T-cell (primary cell): Measurements from ENCODE around the gene LRRC34. TPM values are rescaled to one million over a fixed set of nuclear protein-coding genes. Genes with fewer than 3 reads are reported as not detected.

Source experiments
- ATAC-seq, 4 experiments: fragments of 200-7000 bp in 3 of 4; fragments of 150-1000 bp in 1 of 4; cut with Tn5 transposase; replicated peaks in 1 of 4; 1 replicate in 3 of 4; 2 replicates in 1 of 4; pipeline ENCODE4 v1.10.0; 2021; ENCODE audit warnings: moderate library complexity in 3 of 4, mild to moderate bottlenecking in 2 of 4, moderate number of reproducible peaks in 1 of 4
- CTCF ChIA-PET, 2 donors: fragments of 300-600 bp; sonication (Branson Sonifier 250); formaldehyde crosslinking; loops; one replicate each; lab custom pipeline; 2022; ENCODE audit warnings: antibody characterized with exemption in 2 of 2; lab: Charles Lee
- POLR2A ChIA-PET, 2 donors: fragments of 300-600 bp; sonication (Branson Sonifier 250); formaldehyde crosslinking; loops; one replicate each; lab custom pipeline; 2022; ENCODE audit warnings: antibody characterized with exemption in 2 of 2; lab: Charles Lee
- DNase-seq, 35 experiments: peaks; one replicate each; pipeline versions ENCODE4 v3.0.0 to v3.0.0-alpha.2; 2013 to 2023
- H3K27ac ChIP-seq: one replicate; pipeline ENCODE4 v1.5.1; 2013; ENCODE audit warnings: low read length
- H3K27me3 ChIP-seq, 2 experiments: replicated peaks in 1 of 2; 1 replicate in 1 of 2; 2 replicates in 1 of 2; pipeline versions ENCODE4 v1.6.1 to v1.7.0; 2013; ENCODE audit warnings: low read length in 1 of 2, mixed read lengths in 1 of 2; ENCODE audit not compliant: control insufficient read depth in 2 of 2, insufficient read depth in 2 of 2; ENCODE audit errors: extremely low read depth in 1 of 2
- H3K36me3 ChIP-seq, 2 donors: 1 replicate in 1 of 2; 2 replicates in 1 of 2; pipeline versions ENCODE4 v1.6.1 to v1.7.0; 2013; ENCODE audit warnings: low read length in 1 of 2; ENCODE audit not compliant: control insufficient read depth in 2 of 2, insufficient read depth in 1 of 2; ENCODE audit errors: extremely low read depth in 1 of 2
- H3K4me1 ChIP-seq, 2 experiments: 1 replicate in 1 of 2; 2 replicates in 1 of 2; pipeline versions ENCODE4 v1.6.1 to v1.7.0; 2013; ENCODE audit warnings: low read length in 2 of 2, mixed read lengths in 1 of 2; ENCODE audit not compliant: insufficient read depth in 2 of 2, control insufficient read depth in 1 of 2; ENCODE audit errors: extremely low read depth in 1 of 2
- H3K4me3 ChIP-seq, 2 donors: 1 replicate in 1 of 2; 2 replicates in 1 of 2; pipeline versions ENCODE4 v1.5.1 to v1.7.0; 2013; ENCODE audit warnings: mild to moderate bottlenecking in 2 of 2, low read length in 1 of 2, moderate library complexity in 1 of 2; ENCODE audit not compliant: control insufficient read depth in 1 of 2; ENCODE audit errors: extremely low read depth in 1 of 2
- H3K9me3 ChIP-seq: 2 replicates; pipeline ENCODE4 v1.7.0; 2013
- H3K27ac Mint-ChIP-seq, 2 donors: one replicate each; pipeline ENCODE4 v1.8.0; 2020 to 2021; ENCODE audit warnings: mild to moderate bottlenecking in 2 of 2, mixed read lengths in 2 of 2
- H3K27me3 Mint-ChIP-seq, 2 donors: one replicate each; pipeline ENCODE4 v1.8.0; 2021 to 2022; ENCODE audit warnings: mixed read lengths in 2 of 2
- H3K36me3 Mint-ChIP-seq: one replicate; pipeline ENCODE4 v1.8.0; 2021; ENCODE audit warnings: mixed read lengths
- H3K4me1 Mint-ChIP-seq, 3 donors: one replicate each; pipeline ENCODE4 v1.8.0; 2020 to 2022; ENCODE audit warnings: mixed read lengths in 3 of 3, mild to moderate bottlenecking in 1 of 3
- H3K4me3 Mint-ChIP-seq, 3 donors: one replicate each; pipeline ENCODE4 v1.8.0; 2020 to 2022; ENCODE audit warnings: mild to moderate bottlenecking in 3 of 3, mixed read lengths in 3 of 3, moderate library complexity in 3 of 3
- H3K9me3 Mint-ChIP-seq, 3 donors: one replicate each; pipeline ENCODE4 v1.8.0; 2020 to 2022; ENCODE audit warnings: mixed read lengths in 3 of 3
- WGBS: methylation state at CpG from one replicate; pipeline ENCODE4 v1.1.5; 2013; ENCODE audit warnings: missing lambda C conversion rate; ENCODE audit not compliant: insufficient coverage; 5-methylcytosine and 5-hydroxymethylcytosine counted together
- total RNA-seq, 35 experiments: library from RNA in 6 of 35; stranded (reverse) in 6 of 35; fragments of 120-200 nt in 1 of 35; gene quantifications; one replicate each; pipeline versions ENCODE4 v1.2.1 to v1.2.4 and lab custom pipeline; 2013 to 2026

LRRC34 gene
- total RNA-seq, 5 donors from 2014 or later (not counting 1 experiment from before 2014, with no cell fraction given), result 0.28 to 1.6 (median 0.92) TPM

GRCh38 chr3:169772897-169773816 lies 39.5 kb downstream of the LRRC34 start, which contains the start of gene MYNN:
Gene MYNN (plus strand): TSS chr3:169773396. CDS start chr3:169774296, 900 bp downstream.
- Histone ChIP-seq H3K9me3 (no peaks in the 10 kb centered on the region), H3K4me1 (peaks cover 12 to 22% of the 10 kb centered on the region in 2 experiments), H3K4me3 (peak within 1 kb of the TSS; percentile 81 to 99), H3K36me3 (peaks cover 0 to 26% of the 10 kb centered on the region in 2 donors), H3K27ac (peak within 1 kb of the TSS; percentile 97), H3K27me3 (no peaks in the 10 kb centered on the region)
- ChIA-PET CTCF (interaction anchor here (0.5 to 2.4 kb wide), 8 partner anchors 10 to 624 kb away, joined by 3 to 10 read pairs (median 6); partner anchors contain the start of gene SEC62 (in 1 of the 2)), POLR2A (interaction anchor here (0.6 to 2.5 kb wide), 10 partner anchors 9 to 629 kb away, joined by 3 to 32 read pairs (median 4); partner anchors contain the start of genes SKIL (in 1 of the 2) and TERC (in 1 of the 2))
- Mint-ChIP-seq H3K4me1 (peaks cover 43 to 62% (median 46%) of the 10 kb centered on the region in 3 donors), H3K27ac (peak within 1 kb of the TSS; percentile 98 to 99), H3K27me3 (no peaks in the 10 kb centered on the region), H3K9me3 (peaks cover 0 to 3% (median 0%) of the 10 kb centered on the region in 3 donors), H3K36me3 (peaks cover 18% of the 10 kb centered on the region), H3K4me3 (peak within 1 kb of the TSS; percentile 98 to 99 (median 99))
- DNase-seq (peak; percentile 82 to 96 (median 90)), ATAC-seq (peak; percentile 84 to 92 (median 86))
- under 1% methylated on average over 54 of the region's 61 CpGs for WGBS

DNA sequence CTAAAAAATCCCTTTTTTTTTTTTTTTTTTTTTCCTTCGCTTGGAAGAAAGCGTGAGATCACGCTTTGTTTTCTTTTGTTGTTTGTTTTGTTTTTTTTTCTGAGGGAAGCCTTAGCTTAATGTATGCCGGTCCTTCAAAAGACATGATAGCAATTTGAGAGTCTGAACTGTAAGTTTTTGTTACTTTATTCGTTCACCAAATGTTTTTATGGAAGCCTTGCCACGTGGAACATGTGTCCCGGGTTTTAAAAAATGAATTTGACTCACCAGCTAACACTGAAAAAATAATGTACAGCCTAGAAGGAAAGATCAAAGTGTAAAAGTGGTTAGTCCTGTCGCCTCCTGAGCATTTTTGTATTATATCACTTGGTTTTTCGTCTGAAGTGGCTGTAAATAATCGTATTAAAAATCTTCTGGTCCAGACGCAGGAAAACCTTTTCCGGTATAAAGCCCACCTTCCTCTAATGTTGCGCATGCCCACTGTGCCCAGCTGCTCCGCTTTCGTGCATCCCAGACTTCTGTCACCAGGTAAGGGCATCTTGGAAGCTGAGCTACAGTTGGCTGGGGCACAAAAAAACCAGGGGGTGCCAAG lies 40.3 kb downstream of the LRRC34 start:
- peak in 1 of 35 experiments; percentile 53 for DNase-seq
- CTCF ChIA-PET, result interaction anchor here (0.6 to 2.4 kb wide), 9 partner anchors 9 to 1478 kb away, joined by 3 to 14 read pairs (median 7); no protein-coding TSS in a partner anchor

GRCh38 chr3:169771497-169772304 lies 41.0 kb downstream of the LRRC34 start:
- ATAC-seq, result peak in 1 of 4 experiments; percentile 13
- no peaks in the 10 kb centered on the region for H3K27me3 ChIP-seq
- Mint-ChIP-seq H3K27me3 (no peaks in the 10 kb centered on the region), H3K9me3 (peaks cover 0 to 3% (median 0%) of the 10 kb centered on the region in 3 donors), H3K27ac (peak overlapping the region; percentile 98 to 99), H3K36me3 (peaks cover 9% of the 10 kb centered on the region), H3K4me1 (peaks cover 36 to 50% (median 38%) of the 10 kb centered on the region in 3 donors), H3K4me3 (peak overlapping the region; percentile 98 to 99 (median 99))
- peak overlapping the region; percentile 97 for H3K27ac ChIP-seq
- H3K4me3 ChIP-seq, result peak overlapping the region; percentile 81 to 99
- H3K4me1 ChIP-seq, result peaks cover 12 to 22% of the 10 kb centered on the region in 2 experiments
- WGBS, result 0% methylated on average over 11 of the region's 27 CpGs
- H3K9me3 ChIP-seq, result no peaks in the 10 kb centered on the region
- ChIA-PET CTCF (interaction anchor here (0.6 to 1.0 kb wide), 6 partner anchors 8 to 1479 kb away, joined by 3 to 14 read pairs (median 6); no protein-coding TSS in a partner anchor), POLR2A (interaction anchor here (0.7 to 2.5 kb wide), 7 partner anchors 8 to 1351 kb away, joined by 3 to 32 read pairs (median 7); partner anchors contain the start of genes SKIL (in 1 of the 2) and TERC (in 1 of the 2))
- peaks cover 0 to 17% of the 10 kb centered on the region in 2 donors for H3K36me3 ChIP-seq
- peak; percentile 10 to 92 (median 49) for DNase-seq

More for the DNA sequence above, 40.3 kb downstream of the LRRC34 start:
- H3K36me3 Mint-ChIP-seq, result peaks cover 14% of the 10 kb centered on the region
- Histone ChIP-seq H3K27ac (peak overlapping the region; percentile 97), H3K27me3 (no peaks in the 10 kb centered on the region), H3K4me3 (peak overlapping the region; percentile 81 to 99), H3K9me3 (no peaks in the 10 kb centered on the region), H3K4me1 (peaks cover 12 to 22% of the 10 kb centered on the region in 2 experiments), H3K36me3 (peaks cover 0 to 19% of the 10 kb centered on the region in 2 donors)
- H3K27me3 Mint-ChIP-seq, result no peaks in the 10 kb centered on the region
- H3K4me1 Mint-ChIP-seq, result peaks cover 41 to 56% (median 43%) of the 10 kb centered on the region in 3 donors
- WGBS, result 0% methylated on average over 5 of the region's 15 CpGs
- peaks cover 0 to 3% (median 0%) of the 10 kb centered on the region in 3 donors for H3K9me3 Mint-ChIP-seq
- peak; percentile 20 to 34 (median 26) for ATAC-seq
- H3K4me3 Mint-ChIP-seq, result peak overlapping the region; percentile 98 to 99 (median 99)
- H3K27ac Mint-ChIP-seq, result peak overlapping the region; percentile 98 to 99
- POLR2A ChIA-PET, result interaction anchor here (0.6 to 2.5 kb wide), 10 partner anchors 8 to 1350 kb away, joined by 3 to 32 read pairs (median 4); partner anchors contain the start of genes SKIL (in 1 of the 2) and TERC (in 1 of the 2)

GRCh38 chr3:169769287-169770181 lies 43.2 kb downstream of the LRRC34 start, which contains the start of gene ACTRT3:
Gene ACTRT3 (minus strand): TSS chr3:169769561. CDS start chr3:169769520, 41 bp downstream.
- Histone ChIP-seq H3K27ac (peak within 1 kb of the TSS; percentile 68), H3K36me3 (peaks cover 0 to 3% of the 10 kb centered on the region in 2 donors), H3K4me3 (peak within 1 kb of the TSS; percentile 74 to 87), H3K27me3 (no peaks in the 10 kb centered on the region), H3K9me3 (no peaks in the 10 kb centered on the region), H3K4me1 (peaks cover 12 to 14% of the 10 kb centered on the region in 2 experiments)
- DNase-seq (peak in 34 of 35 experiments; percentile 19 to 76 (median 44)), ATAC-seq (peak in 1 of 4 experiments; percentile 10)
- Mint-ChIP-seq H3K36me3 (no peaks in the 10 kb centered on the region), H3K4me1 (peaks cover 19 to 38% (median 29%) of the 10 kb centered on the region in 3 donors), H3K27ac (peak within 1 kb of the TSS; percentile 83 to 84), H3K4me3 (peak within 1 kb of the TSS; percentile 82 to 87 (median 86)), H3K9me3 (peaks cover 0 to 7% (median 2%) of the 10 kb centered on the region in 3 donors), H3K27me3 (no peaks in the 10 kb centered on the region)
- under 1% methylated on average over 49 of the region's 51 CpGs for WGBS
- ChIA-PET CTCF (interaction anchor here (0.6 to 1.0 kb wide), 4 partner anchors 44 to 1066 kb away, joined by 4 to 7 read pairs (median 4); partner anchors contain the start of gene SEC62 (in 1 of the 2)), POLR2A (interaction anchor here in 1 of 2 donors (0.6 kb wide), 1 partner anchor 252 kb away, joined by 10 read pairs; no protein-coding TSS in a partner anchor)
